NOMO-1 treated with DMSO at 0.1 percent for 48 hours (cell line): ENCODE data around the gene KIF18B.
"Not testable (repeated sequence)": the region's sequence is repeated elsewhere in the genome, so short reads cannot be mapped to it uniquely, and the experiment has no call there.

ENCODE experiments used
- DNase-seq: peaks from one replicate; lab custom pipeline; 2025; ENCODE audit not compliant: unreplicated experiment; lab: John Stamatoyannopoulos, UW

Gene KIF18B

GRCh38 chr17:44969144-44969780 lies 21.7 kb upstream of the KIF18B start:
- no peak for DNase-seq

- peak; percentile 85 for DNase-seq
Observed at GRCh38 chr17:44968225-44969143, 20.9 kb upstream of the KIF18B start, which contains the start of gene C1QL1. Gene C1QL1 (minus strand): TSS chr17:44968303. CDS start chr17:44968048, 255 bp downstream.

GRCh38 chr17:44967907-44968224 lies 20.3 kb upstream of the KIF18B start:
- no peak for DNase-seq

- no peak for DNase-seq
Observed at GRCh38 chr17:44967026-44967906, 19.7 kb upstream of the KIF18B start.

- no peak for DNase-seq
Observed at GRCh38 chr17:44966348-44967025, 18.9 kb upstream of the KIF18B start.

GRCh38 chr17:44965481-44966234 lies 18.1 kb upstream of the KIF18B start:
- DNase-seq = peak; percentile 56

- DNase-seq = no peak
Observed at GRCh38 chr17:44961921-44962350, 14.4 kb upstream of the KIF18B start.

GRCh38 chr17:44960691-44961090 lies 13.1 kb upstream of the KIF18B start:
- no peak for DNase-seq

GRCh38 chr17:44959821-44960531 lies 12.4 kb upstream of the KIF18B start:
- no peak for DNase-seq

GRCh38 chr17:44956998-44957981 lies 9.7 kb upstream of the KIF18B start:
- no peak for DNase-seq

- no peak for DNase-seq
Observed at GRCh38 chr17:44955674-44956425, 8.3 kb upstream of the KIF18B start.

GRCh38 chr17:44952946-44953475 lies 5.4 kb upstream of the KIF18B start:
- no peak for DNase-seq

- DNase-seq = no peak
Observed at GRCh38 chr17:44948315-44948795, 782 bp upstream of the KIF18B start.

GRCh38 chr17:44945652-44946051 lies 1.9 kb downstream of the KIF18B start:
- DNase-seq = not testable (repeated sequence)

- DNase-seq = no peak
Observed at GRCh38 chr17:44942456-44942855, 5.1 kb downstream of the KIF18B start.

GRCh38 chr17:44941712-44942331 lies 5.8 kb downstream of the KIF18B start:
- DNase-seq = no peak

- DNase-seq = no peak
Observed at GRCh38 chr17:44940768-44941167, 6.8 kb downstream of the KIF18B start.
